ENCODE measurements around the gene AGRN. TPM values are rescaled to one million over a fixed set of nuclear protein-coding genes. Genes with fewer than 3 reads are reported as not detected.
"Not testable (repeated sequence)": the region's sequence is repeated elsewhere in the genome, so short reads cannot be mapped to it uniquely, and the experiment has no call there.

The AGRN gene
- total RNA-seq, 5 donors from 2014 or later (not counting 1 experiment from before 2014, with no cell fraction given) = 6.0 to 16.3 (median 9.9) TPM

DNA sequence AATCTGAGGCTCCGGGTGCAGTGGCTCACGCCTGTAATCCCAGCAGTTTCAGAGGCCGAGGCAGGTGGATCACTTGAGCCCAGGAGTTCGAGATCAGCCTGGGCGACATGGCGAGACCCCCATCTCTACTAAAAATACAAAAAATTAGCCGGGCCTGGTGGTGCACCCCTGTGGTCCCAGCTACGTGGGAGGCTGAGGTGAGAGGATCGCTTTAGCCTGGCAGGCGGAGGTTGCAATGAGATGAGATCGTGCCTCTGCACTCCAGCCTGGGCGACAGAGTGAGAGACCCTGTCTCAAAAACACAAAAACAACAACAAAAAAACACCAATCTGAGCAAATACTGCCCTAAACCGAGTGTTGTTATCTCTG lies 7.2 kb upstream of the AGRN start:
- H3K27me3 Mint-ChIP-seq; H3K27me3 ChIP-seq (replicated peaks in 1 of 2; ENCODE audit: control insufficient read depth in 2 of 2, extremely low read depth in 1 of 2, insufficient read depth in 2 of 2, low read length in 1 of 2); H3K9me3 Mint-ChIP-seq; H3K36me3 Mint-ChIP-seq; H3K9me3 ChIP-seq; DNase-seq; H3K36me3 ChIP-seq (ENCODE audit: control insufficient read depth in 2 of 2, extremely low read depth in 1 of 2, insufficient read depth in 1 of 2, low read length in 1 of 2): not testable (repeated sequence)
- ChIA-PET POLR2A (interaction anchor here in 1 of 2 donors (0.6 kb wide), 1 partner anchor 363 kb away, joined by 4 read pairs; the partner anchor contains the start of gene AURKAIP1), CTCF (interaction anchor here (0.6 to 1.0 kb wide), 4 partner anchors 9 to 46 kb away, joined by 4 to 5 read pairs (median 5); partner anchors contain the start of gene PLEKHN1 (in 1 of the 2))
- Mint-ChIP-seq H3K4me1 (peaks cover 27 to 37% (median 34%) of the 10 kb centered on the region in 3 donors), H3K27ac (peak overlapping the region; percentile 97 to 98), H3K4me3 (peak overlapping the region; percentile 90 to 98 (median 91))
- peak overlapping the region; percentile 85 for H3K27ac ChIP-seq (ENCODE audit: low read length)
- peaks cover 9 to 35% of the 10 kb centered on the region in 2 experiments for H3K4me1 ChIP-seq (ENCODE audit: control insufficient read depth in 1 of 2, extremely low read depth in 1 of 2, insufficient read depth in 2 of 2, low read length in 2 of 2)
- H3K4me3 ChIP-seq (ENCODE audit: control insufficient read depth in 1 of 2, extremely low read depth in 1 of 2, low read length in 1 of 2) = peak overlapping the region; percentile 74 to 93
- peak; percentile 2 to 15 (median 5) for ATAC-seq (replicated peaks in 1 of 4)
- 90% methylated on average over 3 of the region's 13 CpGs for WGBS (ENCODE audit: insufficient coverage)

GRCh38 chr1:1013105-1013921 lies 6.6 kb upstream of the AGRN start, which contains the start of gene ISG15:
Gene ISG15, plus strand, starts transcription at chr1:1013497. Its CDS starts 77 bp downstream, at chr1:1013574.
- H3K4me1 Mint-ChIP-seq = peaks cover 27 to 38% (median 34%) of the 10 kb centered on the region in 3 donors
- Histone ChIP-seq H3K4me3 (ENCODE audit: control insufficient read depth in 1 of 2, extremely low read depth in 1 of 2, low read length in 1 of 2) (peak within 1 kb of the TSS; percentile 74 to 93), H3K9me3 (no peaks in the 10 kb centered on the region), H3K27ac (ENCODE audit: low read length) (peak within 1 kb of the TSS; percentile 85), H3K27me3 (replicated peaks in 1 of 2; ENCODE audit: control insufficient read depth in 2 of 2, extremely low read depth in 1 of 2, insufficient read depth in 2 of 2, low read length in 1 of 2) (peaks cover 0 to 5% of the 10 kb centered on the region in 2 experiments), H3K36me3 (ENCODE audit: control insufficient read depth in 2 of 2, extremely low read depth in 1 of 2, insufficient read depth in 1 of 2, low read length in 1 of 2) (no peaks in the 10 kb centered on the region), H3K4me1 (ENCODE audit: control insufficient read depth in 1 of 2, extremely low read depth in 1 of 2, insufficient read depth in 2 of 2, low read length in 2 of 2) (peaks cover 9 to 35% of the 10 kb centered on the region in 2 experiments)
- H3K36me3 Mint-ChIP-seq = no peaks in the 10 kb centered on the region
- H3K9me3 Mint-ChIP-seq = no peaks in the 10 kb centered on the region
- ChIA-PET CTCF (interaction anchor here (0.6 to 1.3 kb wide), 5 partner anchors 10 to 47 kb away, joined by 4 to 7 read pairs (median 5); partner anchors contain the start of gene PLEKHN1 (in 1 of the 2)), POLR2A (interaction anchor here in 1 of 2 donors (0.6 kb wide), 2 partner anchors 261 to 362 kb away, joined by 3 to 4 read pairs; partner anchors contain the start of gene AURKAIP1)
- 3% methylated on average over 19 of the region's 30 CpGs for WGBS (ENCODE audit: insufficient coverage)
- ATAC-seq (replicated peaks in 1 of 4) (peak; percentile 94 to 96 (median 94)), DNase-seq (peak; percentile 74 to 94 (median 90))
- peaks cover 0 to under 1% of the 10 kb centered on the region in 2 donors for H3K27me3 Mint-ChIP-seq
- peak within 1 kb of the TSS; percentile 90 to 98 (median 91) for H3K4me3 Mint-ChIP-seq
- peak within 1 kb of the TSS; percentile 97 to 98 for H3K27ac Mint-ChIP-seq

DNA sequence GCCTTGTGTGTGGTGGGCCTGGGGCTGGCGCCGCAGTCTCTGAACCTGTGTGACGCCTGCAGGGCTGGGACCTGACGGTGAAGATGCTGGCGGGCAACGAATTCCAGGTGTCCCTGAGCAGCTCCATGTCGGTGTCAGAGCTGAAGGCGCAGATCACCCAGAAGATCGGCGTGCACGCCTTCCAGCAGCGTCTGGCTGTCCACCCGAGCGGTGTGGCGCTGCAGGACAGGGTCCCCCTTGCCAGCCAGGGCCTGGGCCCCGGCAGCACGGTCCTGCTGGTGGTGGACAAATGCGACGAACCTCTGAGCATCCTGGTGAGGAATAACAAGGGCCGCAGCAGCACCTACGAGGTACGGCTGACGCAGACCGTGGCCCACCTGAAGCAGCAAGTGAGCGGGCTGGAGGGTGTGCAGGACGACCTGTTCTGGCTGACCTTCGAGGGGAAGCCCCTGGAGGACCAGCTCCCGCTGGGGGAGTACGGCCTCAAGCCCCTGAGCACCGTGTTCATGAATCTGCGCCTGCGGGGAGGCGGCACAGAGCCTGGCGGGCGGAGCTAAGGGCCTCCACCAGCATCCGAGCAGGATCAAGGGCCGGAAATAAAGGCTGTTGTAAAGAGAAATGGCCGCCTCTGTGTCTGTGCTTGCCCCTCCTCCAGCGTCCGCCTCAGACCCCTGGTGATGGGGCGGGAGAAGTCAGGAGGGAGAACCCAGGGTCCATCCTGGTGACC lies 5.8 kb upstream of the AGRN start:
- ATAC-seq (replicated peaks in 1 of 4) = peak in 2 of 4 experiments; percentile 23 to 26
- no peaks in the 10 kb centered on the region for H3K36me3 Mint-ChIP-seq
- Histone ChIP-seq H3K9me3 (no peaks in the 10 kb centered on the region), H3K4me1 (ENCODE audit: control insufficient read depth in 1 of 2, extremely low read depth in 1 of 2, insufficient read depth in 2 of 2, low read length in 2 of 2) (peaks cover 9 to 41% of the 10 kb centered on the region in 2 experiments), H3K27me3 (replicated peaks in 1 of 2; ENCODE audit: control insufficient read depth in 2 of 2, extremely low read depth in 1 of 2, insufficient read depth in 2 of 2, low read length in 1 of 2) (peaks cover 0 to 5% of the 10 kb centered on the region in 2 experiments), H3K27ac (ENCODE audit: low read length) (peak overlapping the region; percentile 85), H3K4me3 (ENCODE audit: control insufficient read depth in 1 of 2, extremely low read depth in 1 of 2, low read length in 1 of 2) (peak overlapping the region; percentile 74 to 93), H3K36me3 (ENCODE audit: control insufficient read depth in 2 of 2, extremely low read depth in 1 of 2, insufficient read depth in 1 of 2, low read length in 1 of 2) (no peaks in the 10 kb centered on the region)
- CTCF ChIA-PET = interaction anchor here in 1 of 2 donors (1.0 to 1.3 kb wide), 3 partner anchors 12 to 31 kb away, joined by 4 to 7 read pairs (median 4); no protein-coding TSS in a partner anchor
- no peaks in the 10 kb centered on the region for H3K27me3 Mint-ChIP-seq
- no peaks in the 10 kb centered on the region for H3K9me3 Mint-ChIP-seq
- WGBS (ENCODE audit: insufficient coverage) = 60% methylated on average over 37 of the region's 41 CpGs
- H3K4me3 Mint-ChIP-seq = peak overlapping the region; percentile 90 to 98 (median 91)
- peak overlapping the region; percentile 97 to 98 for H3K27ac Mint-ChIP-seq
- peaks cover 27 to 39% (median 34%) of the 10 kb centered on the region in 3 donors for H3K4me1 Mint-ChIP-seq
- peak in 11 of 35 experiments; percentile 29 to 53 (median 41) for DNase-seq
- POLR2A ChIA-PET = interaction anchor here in 1 of 2 donors (0.6 kb wide), 1 partner anchor 260 kb away, joined by 3 read pairs; no protein-coding TSS in a partner anchor

GRCh38 chr1:1014799-1015681 lies 4.9 kb upstream of the AGRN start:
- Mint-ChIP-seq H3K27ac (peak overlapping the region; percentile 97 to 98), H3K4me1 (peaks cover 27 to 40% (median 34%) of the 10 kb centered on the region in 3 donors), H3K9me3 (no peaks in the 10 kb centered on the region), H3K4me3 (peak overlapping the region; percentile 90 to 98 (median 91)), H3K27me3 (no peaks in the 10 kb centered on the region), H3K36me3 (no peaks in the 10 kb centered on the region)
- WGBS (ENCODE audit: insufficient coverage) = 82% methylated on average over 18 of the region's 20 CpGs
- ATAC-seq (replicated peaks in 1 of 4) (no peak), DNase-seq (peak in 1 of 35 experiments; percentile 0)
- Histone ChIP-seq H3K27me3 (replicated peaks in 1 of 2; ENCODE audit: control insufficient read depth in 2 of 2, extremely low read depth in 1 of 2, insufficient read depth in 2 of 2, low read length in 1 of 2) (peaks cover 0 to 5% of the 10 kb centered on the region in 2 experiments), H3K27ac (ENCODE audit: low read length) (no peak overlapping the region), H3K36me3 (ENCODE audit: control insufficient read depth in 2 of 2, extremely low read depth in 1 of 2, insufficient read depth in 1 of 2, low read length in 1 of 2) (no peaks in the 10 kb centered on the region), H3K4me3 (ENCODE audit: control insufficient read depth in 1 of 2, extremely low read depth in 1 of 2, low read length in 1 of 2) (no peak overlapping the region), H3K4me1 (ENCODE audit: control insufficient read depth in 1 of 2, extremely low read depth in 1 of 2, insufficient read depth in 2 of 2, low read length in 2 of 2) (peaks cover 9 to 43% of the 10 kb centered on the region in 2 experiments), H3K9me3 (no peaks in the 10 kb centered on the region)
- POLR2A ChIA-PET = interaction anchor here in 1 of 2 donors (0.5 kb wide), 1 partner anchor 716 kb away, joined by 9 read pairs; no protein-coding TSS in a partner anchor
- CTCF ChIA-PET = interaction anchor here in 1 of 2 donors (1.1 kb wide), 1 partner anchor 26 kb away, joined by 4 read pairs; no protein-coding TSS in a partner anchor

DNA sequence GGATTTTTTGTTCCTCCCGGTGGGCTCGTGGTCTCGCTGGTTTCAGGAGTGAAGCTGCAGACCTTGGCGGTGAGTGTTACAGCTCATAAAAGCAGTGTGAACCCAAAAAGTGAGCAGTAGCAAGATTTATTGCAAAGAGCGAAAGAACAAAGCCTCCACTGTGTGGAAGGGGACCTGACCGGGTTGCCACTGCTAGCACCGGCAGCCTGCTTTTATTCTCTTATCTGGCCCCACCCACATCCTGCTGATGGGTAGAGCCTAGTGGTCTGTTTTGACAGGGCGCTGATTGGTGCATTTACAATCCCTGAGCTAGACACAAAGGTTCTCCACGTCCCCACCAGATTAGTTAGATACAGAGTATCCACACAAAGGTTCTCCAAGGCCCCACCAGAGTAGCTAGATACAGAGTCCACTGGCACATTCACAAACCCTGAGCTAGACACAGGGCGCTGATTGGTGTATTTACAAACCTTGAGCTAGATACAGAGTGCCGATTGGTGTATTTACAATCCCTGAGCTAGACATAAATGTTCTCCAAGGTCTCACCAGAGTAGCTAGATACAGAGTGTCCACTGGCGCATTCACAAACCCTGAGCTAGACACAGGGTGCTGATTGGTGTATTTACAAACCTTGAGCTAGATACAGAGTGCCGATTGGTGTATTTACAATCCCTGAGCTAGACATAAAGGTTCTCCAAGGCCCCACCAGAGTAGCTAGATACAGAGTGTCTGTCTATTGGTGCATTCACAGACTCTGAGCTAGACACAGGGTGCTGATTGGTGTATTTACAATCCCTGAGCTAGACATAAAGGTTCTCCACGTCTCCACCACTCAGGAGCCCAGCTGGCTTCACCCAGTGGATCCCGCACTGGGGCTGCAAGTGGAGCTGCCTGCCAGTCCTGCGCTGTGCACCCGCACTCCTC lies 2.3 kb upstream of the AGRN start:
- H3K27me3 ChIP-seq (replicated peaks in 1 of 2; ENCODE audit: control insufficient read depth in 2 of 2, extremely low read depth in 1 of 2, insufficient read depth in 2 of 2, low read length in 1 of 2) = peaks cover 0 to 26% of the 10 kb centered on the region in 2 experiments
- H3K27ac ChIP-seq (ENCODE audit: low read length); H3K27ac Mint-ChIP-seq; CTCF ChIA-PET; DNase-seq; H3K9me3 Mint-ChIP-seq; H3K36me3 ChIP-seq (ENCODE audit: control insufficient read depth in 2 of 2, extremely low read depth in 1 of 2, insufficient read depth in 1 of 2, low read length in 1 of 2); ATAC-seq (replicated peaks in 1 of 4); H3K36me3 Mint-ChIP-seq; H3K4me3 ChIP-seq (ENCODE audit: control insufficient read depth in 1 of 2, extremely low read depth in 1 of 2, low read length in 1 of 2); H3K9me3 ChIP-seq; H3K27me3 Mint-ChIP-seq: not testable (repeated sequence)
- Mint-ChIP-seq H3K4me1 (peaks cover 25 to 40% (median 37%) of the 10 kb centered on the region in 3 donors), H3K4me3 (peak overlapping the region; percentile 21 to 55 (median 51))
- POLR2A ChIA-PET = interaction anchor here in 1 of 2 donors (0.7 kb wide), 1 partner anchor 11 kb away, joined by 3 read pairs; no protein-coding TSS in a partner anchor
- WGBS (ENCODE audit: insufficient coverage) = 78% methylated on average over 7 of the region's 17 CpGs
- peaks cover 9 to 58% of the 10 kb centered on the region in 2 experiments for H3K4me1 ChIP-seq (ENCODE audit: control insufficient read depth in 1 of 2, extremely low read depth in 1 of 2, insufficient read depth in 2 of 2, low read length in 2 of 2)
